HCT116 (cell line): Measurements from ENCODE around the gene ABCA6. TPM values are rescaled to one million over a fixed set of nuclear protein-coding genes. Genes with fewer than 3 reads are reported as not detected.

Source experiments
- ATAC-seq: fragments of 200-7000 bp; cut with Tn5 transposase; 2 replicates; pipeline ENCODE4 v1.9.1; 2020; ENCODE audit warnings: mild to moderate bottlenecking, moderate library complexity
- BruUV-seq: library from RNA; stranded (reverse); fragments of 400-500 nt; replicated peaks from 2 replicates; lab custom pipeline; 2021; lab: Mats Ljungman, UMichigan
- CTCF ChIA-PET: fragments of 300-600 bp; sonication (Branson Sonifier 250); formaldehyde crosslinking; loops from one replicate; lab custom pipeline; 2021; ENCODE audit warnings: antibody characterized with exemption; lab: Charles Lee
- POLR2A ChIA-PET: fragments of 300-600, 350-600 bp; sonication (Branson Sonifier 250); formaldehyde crosslinking; loops from one replicate; lab custom pipeline; 2021; ENCODE audit warnings: antibody characterized with exemption; lab: Charles Lee
- RAD21 ChIA-PET, 2 experiments: fragments of 300-600 bp; sonication (Branson Sonifier 250); formaldehyde crosslinking; loops; one replicate each; lab custom pipeline; 2023; ENCODE audit warnings: low total read pairs in 2 of 2; ENCODE audit not compliant: uncharacterized antibody in 2 of 2, unreplicated experiment in 2 of 2, low non-redundant PET in 1 of 2; lab: Charles Lee
- DNase-seq: peaks from one replicate; pipeline ENCODE4 v3.0.0-alpha.2; 2010; ENCODE audit warnings: low read depth, low spot score
- H2AFZ ChIP-seq: fragments of 200-600 bp; shearing (Covaris generic), sonication (generic); 2 replicates; pipeline ENCODE4 v1.6.1; 2017; ENCODE audit warnings: low read depth, mixed run types, mixed read lengths, antibody characterized with exemption, low read length; ENCODE audit not compliant: poor library complexity, severe bottlenecking
- H3K27ac ChIP-seq: 2 replicates; pipeline ENCODE4 v1.5.1; 2012; ENCODE audit warnings: low read depth, low read length
- H3K27me3 ChIP-seq: fragments of 200-600 bp; sonication (generic); 2 replicates; pipeline ENCODE4 v1.6.1; 2016; ENCODE audit warnings: mixed run types, low read length, mixed read lengths; ENCODE audit not compliant: insufficient read depth
- H3K36me3 ChIP-seq, 2 experiments: fragments of 200-500 bp in 1 of 2; fragments of 200-600 bp in 1 of 2; sonication (Bioruptor generic) in 1 of 2; sonication (generic) in 1 of 2; 2 replicates each; pipeline versions ENCODE4 v1.5.1 to v1.6.1; 2014 to 2016; ENCODE audit warnings: low read length in 2 of 2, inconsistent platforms in 1 of 2, mixed read lengths in 1 of 2, mixed run types in 1 of 2; ENCODE audit not compliant: insufficient read depth in 2 of 2, control insufficient read depth in 1 of 2
- H3K4me1 ChIP-seq, 2 experiments: fragments of 200-600 bp in 1 of 2; sonication (generic) in 1 of 2; 2 replicates each; pipeline versions ENCODE4 v1.5.1 to v1.6.1; 2012 to 2017; ENCODE audit warnings: low read length in 2 of 2, inconsistent platforms in 1 of 2, mild to moderate bottlenecking in 1 of 2, mixed read lengths in 1 of 2, mixed run types in 1 of 2, moderate library complexity in 1 of 2; ENCODE audit not compliant: insufficient read depth in 2 of 2, control insufficient read depth in 1 of 2
- H3K4me2 ChIP-seq: fragments of 200-600 bp; sonication (generic); 2 replicates; pipeline ENCODE4 v1.6.1; 2017; ENCODE audit warnings: mixed run types, low read length, mixed read lengths
- H3K4me3 ChIP-seq, 2 experiments: fragments of 200-600 bp in 1 of 2; sonication (generic) in 1 of 2; replicated peaks in 1 of 2; 2 replicates each; pipeline ENCODE4 v1.5.1; 2011 to 2016; ENCODE audit warnings: low read length in 2 of 2, control low read depth in 1 of 2, low read depth in 1 of 2, mild to moderate bottlenecking in 1 of 2, mixed read lengths in 1 of 2, mixed run types in 1 of 2
- H3K79me2 ChIP-seq: fragments of 200-600 bp; sonication (generic); 2 replicates; pipeline ENCODE4 v1.6.1; 2017; ENCODE audit warnings: mild to moderate bottlenecking, mixed run types, low read length, moderate library complexity, mixed read lengths; ENCODE audit not compliant: insufficient read depth
- H3K9ac ChIP-seq: fragments of 200-600 bp; sonication (generic); 2 replicates; pipeline ENCODE4 v1.6.1; 2016; ENCODE audit warnings: low read length, mixed read lengths
- H3K9me2 ChIP-seq: fragments of 200-600 bp; sonication (generic), shearing (Covaris generic); 2 replicates; pipeline ENCODE4 v1.6.1; 2017; ENCODE audit warnings: mixed run types, mild to moderate bottlenecking, moderate library complexity; ENCODE audit not compliant: insufficient read depth
- H3K9me3 ChIP-seq, 2 experiments: fragments of 200-500 bp in 1 of 2; fragments of 200-600 bp in 1 of 2; sonication (Bioruptor generic) in 1 of 2; sonication (generic) in 1 of 2; 2 replicates each; pipeline ENCODE4 v1.6.1; 2014 to 2017; ENCODE audit warnings: low read length in 2 of 2, mixed read lengths in 2 of 2, inconsistent platforms in 1 of 2, low read depth in 1 of 2, mild to moderate bottlenecking in 1 of 2, mixed run types in 1 of 2, moderate library complexity in 1 of 2; ENCODE audit not compliant: control insufficient read depth in 1 of 2, insufficient read depth in 1 of 2
- H4K20me1 ChIP-seq: fragments of 200-600 bp; sonication (generic), shearing (Covaris generic); 2 replicates; pipeline ENCODE4 v1.6.1; 2017; ENCODE audit warnings: mixed run types, mild to moderate bottlenecking, moderate library complexity; ENCODE audit not compliant: insufficient read depth
- ATF3 ChIP-seq: IDR thresholded peaks from 2 replicates; pipeline ENCODE4 v1.6.1; 2012
- CBX3 ChIP-seq: IDR thresholded peaks from 2 replicates; pipeline ENCODE4 v1.6.1; 2012; ENCODE audit warnings: low read depth
- CEBPB ChIP-seq: IDR thresholded peaks from 2 replicates; pipeline ENCODE4 v1.6.1; 2012; ENCODE audit warnings: low read depth
- CTCF ChIP-seq, 3 experiments: fragments of 200-600 bp in 1 of 3; sonication (generic) in 1 of 3; IDR thresholded peaks in 2 of 3; conservative IDR thresholded peaks in 1 of 3; 2 replicates each; pipeline ENCODE4 v1.5.1; 2012 to 2017; ENCODE audit warnings: low read depth in 2 of 3, low read length in 2 of 3, antibody characterized with exemption in 1 of 3, borderline replicate concordance in 1 of 3, control low read depth in 1 of 3, mild to moderate bottlenecking in 1 of 3, mixed read lengths in 1 of 3, mixed run types in 1 of 3, moderate library complexity in 1 of 3; ENCODE audit not compliant: insufficient read depth in 1 of 3
- EGR1 ChIP-seq: IDR thresholded peaks from 2 replicates; pipeline ENCODE4 v1.6.1; 2012; ENCODE audit warnings: low read depth
- ELF1 ChIP-seq: IDR thresholded peaks from 2 replicates; pipeline ENCODE4 v1.6.1; 2012; ENCODE audit warnings: low read depth, borderline replicate concordance
- EZH2 ChIP-seq: fragments of 200-600 bp; sonication (generic); IDR thresholded peaks from 2 replicates; pipeline ENCODE4 v1.6.1; 2017; ENCODE audit warnings: antibody characterized with exemption, mixed run types
- EZH2phosphoT487 ChIP-seq: fragments of 200-600 bp; IDR thresholded peaks from 2 replicates; pipeline ENCODE4 v1.6.1; 2018; ENCODE audit warnings: antibody characterized with exemption, borderline replicate concordance
- FOSL1 ChIP-seq: IDR thresholded peaks from 2 replicates; pipeline ENCODE4 v1.6.1; 2012; ENCODE audit warnings: low read depth
- JUND ChIP-seq: IDR thresholded peaks from 2 replicates; pipeline ENCODE4 v1.6.1; 2012
- MAX ChIP-seq: IDR thresholded peaks from 2 replicates; pipeline ENCODE4 v1.6.1; 2012
- POLR2A ChIP-seq: IDR thresholded peaks from 2 replicates; pipeline ENCODE4 v1.7.0; 2011; ENCODE audit warnings: borderline replicate concordance; ENCODE audit not compliant: insufficient read depth, insufficient read length; ENCODE audit errors: extremely low read depth
- POLR2AphosphoS5 ChIP-seq: IDR thresholded peaks from 2 replicates; pipeline ENCODE4 v1.6.1; 2011; ENCODE audit warnings: mild to moderate bottlenecking, low read depth, low read length, moderate library complexity
- RAD21 ChIP-seq: IDR thresholded peaks from 2 replicates; pipeline ENCODE4 v1.6.1; 2012; ENCODE audit warnings: low read depth, mild to moderate bottlenecking
- SIN3A ChIP-seq: IDR thresholded peaks from 2 replicates; pipeline ENCODE4 v1.6.1; 2012; ENCODE audit warnings: low read depth
- SP1 ChIP-seq: IDR thresholded peaks from 2 replicates; pipeline ENCODE4 v1.6.1; 2012; ENCODE audit warnings: low read depth
- SRF ChIP-seq: IDR thresholded peaks from 2 replicates; pipeline ENCODE4 v1.6.1; 2012; ENCODE audit warnings: low read depth
- TCF7L2 ChIP-seq: IDR thresholded peaks from 2 replicates; pipeline ENCODE4 v1.7.0; 2011; ENCODE audit warnings: borderline replicate concordance, inconsistent platforms; ENCODE audit not compliant: insufficient read depth, insufficient read length; ENCODE audit errors: extremely low read depth
- ZBTB33 ChIP-seq: IDR thresholded peaks from 2 replicates; pipeline ENCODE4 v1.6.1; 2011; ENCODE audit warnings: mild to moderate bottlenecking, low read length, moderate library complexity; ENCODE audit not compliant: insufficient replicate concordance; ENCODE audit errors: extremely low read depth
- ZNF274 ChIP-seq: fragments of 200-500 bp; sonication (Bioruptor generic); IDR thresholded peaks from 2 replicates; pipeline ENCODE4 v1.6.1; 2014; ENCODE audit warnings: mild to moderate bottlenecking, low read depth, low read length, inconsistent platforms
- intact Hi-C: fragments of 100-400 bp; cut with micrococcal nuclease; formaldehyde crosslinking; loops from 2 replicates; pipeline ENCODE4 v1.10.0; 2022
- total RNA-seq: library from RNA; stranded (reverse); gene quantifications from one replicate; pipeline ENCODE4 v1.2.1, GENCODE V29; 2021; ENCODE audit not compliant: unreplicated experiment

Gene ABCA6
- total RNA-seq, 1 experiment from 2014 or later: 0.44 TPM

GRCh38 chr17:69188796-69189195 lies 47.1 kb upstream of the ABCA6 start:
- no peak for DNase-seq
- Histone ChIP-seq H3K4me1 (no peaks in the 10 kb centered on the region), H2AFZ (no peak overlapping the region), H3K4me2 (no peak overlapping the region), H3K79me2 (no peaks in the 10 kb centered on the region), H4K20me1 (no peaks in the 10 kb centered on the region), H3K4me3 (no peak overlapping the region), H3K9me2 (no peaks in the 10 kb centered on the region), H3K9ac (no peak overlapping the region), H3K36me3 (no peaks in the 10 kb centered on the region), H3K27ac (no peak overlapping the region), H3K9me3 (no peaks in the 10 kb centered on the region), H3K27me3 (no peaks in the 10 kb centered on the region)
- TF ChIP-seq EZH2 (no peak), SRF (no peak), SP1 (no peak), JUND (no peak), FOSL1 (no peak), ZNF274 (no peak), MAX (no peak), ZBTB33 (no peak), RAD21 (no peak), TCF7L2 (no peak), ELF1 (no peak), ATF3 (no peak), CBX3 (no peak), POLR2AphosphoS5 (no peak), EGR1 (no peak), CTCF (IDR thresholded peaks at IDR 0.05 in 2 of 3, conservative IDR thresholded peaks at IDR 0.05 in 1 of 3; ENCODE audit: borderline replicate concordance in 1 of 3, insufficient read depth in 1 of 3, low read depth in 2 of 3, low read length in 2 of 3) (no peak), POLR2A (no peak), SIN3A (no peak), CEBPB (no peak), EZH2phosphoT487 (no peak)
- ATAC-seq: no peak
- ChIA-PET CTCF (no interaction called here), RAD21 (no interaction called here), POLR2A (no interaction called here)
- BruUV-seq: no TSS peak
- intact Hi-C loops: no loop called here
